ENCODE results near the gene GAPDH.
A peak's percentile ranks its signal among the peaks of the same experiment; 100 is the strongest.
"Not testable (repeated sequence)": the region's sequence is repeated elsewhere in the genome, so short reads cannot be mapped to it uniquely, and the experiment has no call there.

Gene GAPDH

DNA sequence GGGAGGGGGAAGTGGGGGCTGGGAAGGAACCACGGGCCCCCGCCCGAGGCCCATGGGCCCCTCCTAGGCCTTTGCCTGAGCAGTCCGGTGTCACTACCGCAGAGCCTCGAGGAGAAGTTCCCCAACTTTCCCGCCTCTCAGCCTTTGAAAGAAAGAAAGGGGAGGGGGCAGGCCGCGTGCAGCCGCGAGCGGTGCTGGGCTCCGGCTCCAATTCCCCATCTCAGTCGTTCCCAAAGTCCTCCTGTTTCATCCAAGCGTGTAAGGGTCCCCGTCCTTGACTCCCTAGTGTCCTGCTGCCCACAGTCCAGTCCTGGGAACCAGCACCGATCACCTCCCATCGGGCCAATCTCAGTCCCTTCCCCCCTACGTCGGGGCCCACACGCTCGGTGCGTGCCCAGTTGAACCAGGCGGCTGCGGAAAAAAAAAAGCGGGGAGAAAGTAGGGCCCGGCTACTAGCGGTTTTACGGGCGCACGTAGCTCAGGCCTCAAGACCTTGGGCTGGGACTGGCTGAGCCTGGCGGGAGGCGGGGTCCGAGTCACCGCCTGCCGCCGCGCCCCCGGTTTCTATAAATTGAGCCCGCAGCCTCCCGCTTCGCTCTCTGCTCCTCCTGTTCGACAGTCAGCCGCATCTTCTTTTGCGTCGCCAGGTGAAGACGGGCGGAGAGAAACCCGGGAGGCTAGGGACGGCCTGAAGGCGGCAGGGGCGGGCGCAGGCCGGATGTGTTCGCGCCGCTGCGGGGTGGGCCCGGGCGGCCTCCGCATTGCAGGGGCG lies at the start of gene GAPDH:
Gene GAPDH (plus strand): TSS at position 595 of the 772 bp plus-strand sequence. CDS start 316 bp downstream, outside the sequence.
- peak; percentile 95 for DNase-seq

DNA sequence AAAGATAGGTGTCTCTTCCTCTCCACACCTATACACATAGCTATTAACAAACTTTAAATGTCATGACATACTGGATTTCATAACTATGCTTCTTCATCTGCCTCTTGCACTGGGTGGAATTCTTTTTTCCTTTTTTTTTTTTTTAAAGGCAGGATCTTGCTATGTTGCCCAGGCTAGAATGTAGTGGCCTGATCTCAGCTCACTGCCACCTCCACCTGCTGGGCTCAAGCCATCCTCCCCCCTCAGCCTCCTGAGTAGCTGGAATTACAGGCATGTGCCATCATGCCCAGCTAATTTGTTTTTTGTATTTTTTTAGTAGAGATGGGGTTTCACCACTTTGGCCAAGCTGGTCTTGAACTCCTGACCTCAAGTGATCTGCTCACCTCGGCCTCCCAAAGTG lies 46.1 kb upstream of the GAPDH start:
- no peak for DNase-seq

DNA sequence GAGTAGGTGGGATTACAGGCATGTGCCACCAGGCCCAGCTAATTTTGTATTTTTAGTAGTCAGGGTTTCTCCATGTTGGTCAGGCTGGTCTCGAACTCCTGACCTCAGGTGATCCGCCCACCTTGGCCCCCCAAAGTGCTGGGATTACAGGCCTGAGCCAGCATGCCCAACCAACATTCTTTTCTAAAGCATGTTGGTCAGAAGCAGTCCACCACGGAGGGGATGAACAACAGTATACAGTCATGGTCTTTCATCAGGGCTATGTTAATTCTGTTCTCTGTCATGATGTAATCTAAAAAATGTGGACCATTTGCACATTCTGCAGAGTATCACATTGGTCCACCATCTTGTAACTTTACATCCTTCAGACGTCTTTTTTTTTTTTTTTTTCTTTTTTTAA lies 44.9 kb upstream of the GAPDH start:
- DNase-seq, result no peak

DNA sequence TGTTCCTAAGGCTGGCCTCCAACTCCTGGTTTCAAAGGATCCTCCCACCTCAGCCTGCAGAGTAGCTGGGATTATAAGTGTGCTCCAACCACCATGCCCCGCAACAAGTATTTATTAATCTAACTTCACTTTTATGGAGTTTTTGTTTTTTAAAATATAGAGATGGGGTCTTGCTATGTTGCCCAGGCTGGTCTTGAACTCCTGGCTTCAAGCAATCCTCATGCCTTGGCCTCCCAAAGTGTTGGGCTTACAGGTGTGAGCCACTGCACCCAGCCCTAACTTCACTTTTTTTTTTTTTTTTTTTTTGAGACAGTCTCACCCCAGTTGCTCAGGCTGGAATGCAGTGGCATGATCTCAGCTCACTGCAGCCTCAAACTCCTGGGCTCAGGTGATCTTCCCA lies 43.6 kb upstream of the GAPDH start:
- DNase-seq, result not testable (repeated sequence)

GRCh38 chr12:6492838-6493496 lies 41.4 kb upstream of the GAPDH start, which contains the start of gene MRPL51:
Gene MRPL51 (minus strand): TSS chr12:6493262. CDS start chr12:6493136, 126 bp downstream.
- peak; percentile 91 for DNase-seq

DNA sequence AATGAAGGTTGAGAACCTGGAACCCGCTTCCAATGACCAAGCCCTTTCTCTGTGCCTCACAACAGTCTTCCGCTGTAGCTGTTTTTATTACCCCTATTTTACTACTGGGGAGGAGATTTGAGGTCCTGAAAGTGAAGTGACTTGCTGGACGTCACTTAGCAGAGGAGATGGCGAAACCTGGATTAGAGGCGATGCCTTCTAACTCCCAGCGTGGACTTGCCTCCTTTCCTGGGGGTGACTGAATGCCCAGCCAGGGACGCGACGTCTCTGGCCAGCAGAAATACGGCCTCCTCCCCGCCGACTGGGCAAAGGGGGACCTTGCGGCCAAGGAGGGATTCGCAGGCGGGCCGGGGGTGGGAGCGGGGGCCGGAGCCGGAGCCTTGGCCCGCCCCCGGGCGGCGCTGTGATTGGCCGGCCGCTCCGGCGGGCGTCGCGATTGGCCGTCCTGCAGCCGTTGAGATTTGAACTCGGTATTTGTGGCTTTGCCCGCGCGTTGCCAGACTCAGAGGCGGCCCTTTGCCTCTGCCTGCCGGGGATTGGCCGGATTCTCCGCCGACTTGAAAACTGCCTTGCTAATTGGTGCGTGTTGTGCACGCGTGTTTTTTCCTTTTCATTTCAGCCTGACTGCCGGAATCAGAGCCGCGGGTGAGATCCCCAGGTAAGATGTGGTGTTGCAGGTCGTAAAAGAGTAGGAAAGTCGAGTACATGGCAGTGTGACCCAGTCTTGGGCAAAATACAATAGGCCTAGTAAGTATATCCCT lies 40.6 kb upstream of the GAPDH start, which contains the start of gene NCAPD2:
Gene NCAPD2 (plus strand): TSS at position 606 of the 761 bp plus-strand sequence. CDS start 997 bp downstream, outside the sequence.
- DNase-seq, result peak; percentile 94

GRCh38 chr12:6494258-6494743 lies 40.0 kb upstream of the GAPDH start:
- no peak for DNase-seq

DNA sequence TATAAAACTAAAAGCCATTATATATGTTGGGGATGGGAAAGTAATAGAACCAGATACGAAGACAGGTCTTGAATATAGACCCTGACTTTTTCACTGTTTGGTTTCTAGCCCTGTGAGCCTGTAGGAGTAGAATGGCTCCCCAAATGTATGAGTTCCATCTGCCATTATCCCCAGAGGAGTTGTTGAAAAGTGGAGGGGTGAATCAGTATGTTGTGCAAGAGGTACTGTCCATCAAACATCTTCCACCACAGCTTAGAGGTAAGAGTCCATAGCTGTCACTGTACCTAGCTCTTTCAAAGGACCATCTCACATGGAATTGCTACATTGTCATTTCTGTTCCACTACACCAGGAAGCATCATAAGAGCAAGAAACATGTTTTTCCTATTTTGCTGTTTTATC lies 39.3 kb upstream of the GAPDH start:
- no peak for DNase-seq

DNA sequence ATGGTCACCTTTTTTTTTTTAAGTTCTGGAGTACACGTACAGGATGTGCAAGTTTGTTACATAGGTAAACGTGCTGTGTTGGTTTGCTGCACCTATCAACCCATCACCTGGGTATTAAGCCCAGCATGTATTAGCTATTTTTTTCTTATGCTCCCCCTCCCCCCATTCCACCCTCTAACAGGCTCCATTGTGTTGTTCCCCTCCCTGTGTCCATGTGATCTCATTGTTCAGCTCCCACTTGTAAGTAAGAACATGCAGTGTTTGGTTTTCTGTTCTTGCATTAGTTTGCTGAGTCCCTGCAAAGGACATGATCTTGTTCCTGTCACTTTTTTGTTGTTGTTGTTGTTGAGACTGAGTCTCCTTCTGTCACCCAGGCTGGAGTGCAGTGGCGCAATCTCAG lies 37.0 kb upstream of the GAPDH start:
- DNase-seq, result not testable (repeated sequence)

- no peak for DNase-seq
Observed at GRCh38 chr12:6500466-6500865, 33.9 kb upstream of the GAPDH start.

- no peak for DNase-seq
Observed at GRCh38 chr12:6507102-6507998, 27.0 kb upstream of the GAPDH start.

DNA sequence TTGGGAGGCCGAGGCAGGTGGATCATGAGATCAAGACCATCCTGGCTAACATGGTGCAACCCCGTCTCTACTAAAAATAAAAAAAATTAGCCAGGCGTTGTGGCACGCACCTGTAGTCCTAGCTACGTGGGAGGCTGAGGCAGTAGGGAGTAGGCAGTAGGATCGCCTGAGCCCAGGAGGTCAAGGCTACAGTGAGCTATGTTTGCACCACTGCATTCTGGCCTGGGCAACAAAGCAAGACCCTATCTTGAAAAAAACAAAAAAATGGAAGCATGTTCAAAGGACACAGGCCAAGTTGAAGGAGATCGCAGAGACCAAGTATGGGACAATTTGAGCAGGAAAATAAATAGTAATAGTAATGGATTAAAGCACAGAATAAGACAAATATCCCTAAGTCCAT lies 26.2 kb upstream of the GAPDH start:
- DNase-seq, result no peak

DNA sequence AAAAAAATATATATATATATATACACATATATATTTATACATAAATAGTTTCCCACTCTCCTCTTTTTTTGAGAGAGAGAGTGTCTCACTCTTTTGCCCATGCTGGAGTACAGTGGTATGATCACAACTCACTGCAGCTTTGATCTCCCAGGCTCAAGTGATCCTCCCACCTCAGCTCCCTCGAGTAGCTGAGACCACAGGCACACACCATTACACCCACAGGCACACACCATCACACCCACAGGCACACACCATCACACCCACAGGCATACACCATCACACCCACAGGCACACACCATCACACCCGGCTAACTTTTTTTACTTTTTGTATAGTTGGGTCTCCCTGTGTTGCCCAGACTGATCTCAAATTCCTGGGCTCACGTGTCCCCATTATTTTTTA lies 14.1 kb upstream of the GAPDH start:
- DNase-seq, result no peak

- DNase-seq, result no peak
Observed at GRCh38 chr12:6522193-6522592, 12.1 kb upstream of the GAPDH start.

DNA sequence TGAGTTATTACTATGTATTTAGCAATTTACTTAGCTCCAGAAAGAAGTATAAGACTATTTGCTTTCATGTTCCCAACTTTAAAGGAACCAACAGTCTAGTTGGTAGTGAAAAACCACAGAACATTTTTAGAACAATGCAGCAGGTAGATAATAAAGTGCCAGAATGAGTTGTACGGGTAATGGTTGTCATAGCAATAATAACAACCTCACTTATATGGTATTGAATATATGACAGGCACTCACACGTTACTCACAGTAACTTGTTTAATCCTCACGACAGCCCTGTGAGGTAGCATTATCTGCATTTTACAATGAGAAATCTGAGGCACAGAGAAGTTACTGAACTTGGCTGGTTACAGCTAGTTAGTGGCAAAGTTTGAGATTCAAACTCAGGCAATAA lies 10.6 kb upstream of the GAPDH start:
- no peak for DNase-seq

- no peak for DNase-seq
Observed at GRCh38 chr12:6524648-6525047, 9.7 kb upstream of the GAPDH start.

GRCh38 chr12:6526201-6526600 lies 8.1 kb upstream of the GAPDH start:
- no peak for DNase-seq

GRCh38 chr12:6526766-6527525 lies 7.4 kb upstream of the GAPDH start:
- no peak for DNase-seq

DNA sequence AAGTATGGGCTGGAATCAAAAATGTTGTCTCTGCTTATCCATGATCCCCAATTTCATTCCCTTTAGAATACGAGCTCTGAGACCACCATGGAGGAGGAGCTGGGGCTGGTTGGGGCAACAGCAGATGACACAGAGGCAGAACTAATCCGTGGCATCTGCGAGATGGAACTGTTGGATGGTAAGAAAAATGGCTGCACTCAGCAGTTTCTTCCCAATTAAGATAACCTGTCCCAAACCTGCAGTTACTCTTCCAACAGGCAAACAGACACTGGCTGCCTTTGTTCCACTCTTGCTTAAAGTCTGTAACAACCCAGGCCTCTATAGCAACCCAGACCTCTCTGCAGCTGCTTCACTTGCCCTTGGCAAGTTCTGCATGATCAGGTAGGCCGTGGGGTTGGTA lies 6.6 kb upstream of the GAPDH start:
- no peak for DNase-seq

- DNase-seq, result no peak
Observed at GRCh38 chr12:6528539-6529235, 5.6 kb upstream of the GAPDH start.

GRCh38 chr12:6529291-6529737 lies 5.0 kb upstream of the GAPDH start:
- DNase-seq, result no peak
